Hepatocyte (in vitro differentiated cells): ENCODE results near the gene CANX. TPM values are rescaled to one million over a fixed set of nuclear protein-coding genes. Genes with fewer than 3 reads are reported as not detected.
A peak's percentile ranks its signal among the peaks of the same experiment; 100 is the strongest.

Source experiments
- DNase-seq: peaks from one replicate; pipeline ENCODE4 v3.0.0-alpha.2; 2016; ENCODE audit warnings: low spot score
- H2AFZ ChIP-seq: fragments of 200-600 bp; sonication (generic); 2 replicates; pipeline ENCODE4 v1.6.0; 2016; ENCODE audit warnings: antibody characterized with exemption, mild to moderate bottlenecking
- H3K27ac ChIP-seq: fragments of 200-600 bp; sonication (generic); 2 replicates; pipeline ENCODE4 v1.5.1; 2016; ENCODE audit warnings: mild to moderate bottlenecking
- H3K27me3 ChIP-seq: fragments of 200-600 bp; sonication (generic); 2 replicates; pipeline ENCODE4 v1.6.1; 2016
- H3K36me3 ChIP-seq: fragments of 200-600 bp; sonication (generic); replicated peaks from 2 replicates; pipeline ENCODE4 v1.5.1; 2016; ENCODE audit warnings: low read depth; ENCODE audit not compliant: insufficient read depth
- H3K4me1 ChIP-seq: fragments of 200-600 bp; sonication (generic); 2 replicates; pipeline ENCODE4 v1.5.1; 2016; ENCODE audit warnings: mild to moderate bottlenecking, moderate library complexity; ENCODE audit not compliant: insufficient read depth
- H3K4me2 ChIP-seq: fragments of 200-600 bp; sonication (generic); 2 replicates; pipeline ENCODE4 v1.6.0; 2016
- H3K4me3 ChIP-seq: fragments of 200-600 bp; sonication (generic); 2 replicates; pipeline ENCODE4 v1.5.1; 2016; ENCODE audit warnings: mild to moderate bottlenecking
- H3K79me2 ChIP-seq: fragments of 200-600 bp; sonication (generic); 2 replicates; pipeline ENCODE4 v1.6.0; 2017; ENCODE audit warnings: mild to moderate bottlenecking
- H3K9me2 ChIP-seq: fragments of 200-600 bp; sonication (generic); replicated peaks from 2 replicates; pipeline ENCODE4 v1.6.0; 2017; ENCODE audit warnings: mild to moderate bottlenecking; ENCODE audit not compliant: insufficient read depth
- H3K9me3 ChIP-seq: fragments of 200-600 bp; sonication (generic); 2 replicates; pipeline ENCODE4 v1.5.1; 2016; ENCODE audit warnings: low read depth, mild to moderate bottlenecking
- H4K20me1 ChIP-seq: fragments of 200-600 bp; sonication (generic); 2 replicates; pipeline ENCODE4 v1.6.0; 2016; ENCODE audit warnings: mild to moderate bottlenecking; ENCODE audit not compliant: insufficient read depth, poor library complexity, severe bottlenecking
- CTCF ChIP-seq: fragments of 200-600 bp; sonication (generic); IDR thresholded peaks from 2 replicates; pipeline ENCODE4 v1.5.1; 2016; ENCODE audit warnings: antibody characterized with exemption, mild to moderate bottlenecking; ENCODE audit not compliant: poor library complexity
- EZH2 ChIP-seq: fragments of 200-600 bp; sonication (generic); IDR thresholded peaks from 2 replicates; pipeline ENCODE4 v1.6.1; 2016; ENCODE audit warnings: antibody characterized with exemption, mild to moderate bottlenecking, borderline replicate concordance
- EZH2phosphoT487 ChIP-seq: fragments of 200-600 bp; sonication (generic); IDR thresholded peaks from one replicate; pipeline ENCODE4 v1.6.1; 2018; ENCODE audit warnings: antibody characterized with exemption, mild to moderate bottlenecking, low read depth, moderate library complexity; ENCODE audit not compliant: unreplicated experiment, severe bottlenecking
- WGBS: methylation state at CpG from one replicate; pipeline ENCODE4 v1.1.6; 2016; ENCODE audit warnings: low lambda C conversion rate; ENCODE audit errors: missing lambda C conversion rate; 5-methylcytosine and 5-hydroxymethylcytosine counted together
- polyA plus RNA-seq: library from polyadenylated mRNA; unstranded; fragments of >200 nt; fragmentation: Nextera tagmentation; extraction: Ambion mirVana; gene quantifications from 2 replicates; pipeline ENCODE4 v1.2.1, GENCODE V29; 2016
- total RNA-seq: library from RNA; depleted of rRNA; stranded (reverse); fragments of >200 nt; gene quantifications from 2 replicates; pipeline ENCODE4 v1.2.3, GENCODE V29; 2014

Gene CANX
- total and polyA plus RNA-seq, 2 experiments from 2014 or later: 369 to 705 TPM

- H3K9me3 ChIP-seq: no peaks in the 10 kb centered on the region
- H4K20me1 ChIP-seq: peaks cover 47% of the 10 kb centered on the region
- peaks cover 13% of the 10 kb centered on the region for H3K4me1 ChIP-seq
- no peaks in the 10 kb centered on the region for H3K36me3 ChIP-seq
- H2AFZ ChIP-seq: no peak overlapping the region
- no peaks in the 10 kb centered on the region for H3K27me3 ChIP-seq
- TF ChIP-seq CTCF: no peak
- no peak for TF ChIP-seq EZH2
- no peak for TF ChIP-seq EZH2phosphoT487
- 96% methylated on average over 9 of the region's 9 CpGs for WGBS
- H3K4me3 ChIP-seq: no peak overlapping the region
- H3K4me2 ChIP-seq: no peak overlapping the region
- no peak for DNase-seq
- no peak overlapping the region for H3K27ac ChIP-seq
- H3K9me2 ChIP-seq: no peaks in the 10 kb centered on the region
- H3K79me2 ChIP-seq: peaks cover 65% of the 10 kb centered on the region
Observed at GRCh38 chr5:179767496-179768100, 68.8 kb downstream of the CANX start.

GRCh38 chr5:179768326-179769085, 69.7 kb downstream of the CANX start:
- H3K27ac ChIP-seq: no peak overlapping the region
- WGBS: 90% methylated on average over 18 of the region's 18 CpGs
- no peak overlapping the region for H3K4me3 ChIP-seq

GRCh38 chr5:179769271-179769670, 70.5 kb downstream of the CANX start:
- Histone ChIP-seq H4K20me1 (peaks cover 32% of the 10 kb centered on the region), H3K4me2 (no peak overlapping the region), H3K27me3 (no peaks in the 10 kb centered on the region), H3K79me2 (peaks cover 55% of the 10 kb centered on the region), H2AFZ (no peak overlapping the region), H3K27ac (no peak overlapping the region), H3K9me3 (no peaks in the 10 kb centered on the region), H3K4me1 (no peaks in the 10 kb centered on the region), H3K4me3 (no peak overlapping the region), H3K9me2 (no peaks in the 10 kb centered on the region), H3K36me3 (no peaks in the 10 kb centered on the region)
- 94% methylated on average over 6 of the region's 6 CpGs for WGBS
- DNase-seq: no peak
- no peak for TF ChIP-seq CTCF
- no peak for TF ChIP-seq EZH2phosphoT487
- no peak for TF ChIP-seq EZH2

More at GRCh38 chr5:179768326-179769085, 69.7 kb downstream of the CANX start:
- Histone ChIP-seq H2AFZ (no peak overlapping the region), H3K9me2 (no peaks in the 10 kb centered on the region), H3K79me2 (peaks cover 63% of the 10 kb centered on the region), H3K9me3 (no peaks in the 10 kb centered on the region), H3K27me3 (no peaks in the 10 kb centered on the region), H3K4me2 (no peak overlapping the region), H3K4me1 (peaks cover 7% of the 10 kb centered on the region), H4K20me1 (peaks cover 40% of the 10 kb centered on the region), H3K36me3 (no peaks in the 10 kb centered on the region)
- DNase-seq: no peak
- TF ChIP-seq EZH2 (no peak), EZH2phosphoT487 (no peak), CTCF (peak; percentile 5)
